Measurements from ENCODE around the gene CSNK2A2.

Gene CSNK2A2

GRCh38 chr16:58116081-58116480 is 81.8 kb downstream of the CSNK2A2 start:
- no peaks in the 10 kb centered on the region for H3K9me3 ChIP-seq
- no peak overlapping the region for H3K27ac ChIP-seq
- no peaks in the 10 kb centered on the region for H3K27me3 ChIP-seq
- H3K4me3 ChIP-seq (ENCODE audit: low read depth in 1 of 2, low read length in 1 of 2) = no peak overlapping the region
- H3K4me1 ChIP-seq (ENCODE audit: control insufficient read depth in 1 of 2, insufficient read depth in 1 of 2, low read depth in 1 of 2, low read length in 1 of 2) = peaks cover 2 to 6% of the 10 kb centered on the region in 2 experiments
- TF ChIP-seq CTCF (IDR thresholded peaks at IDR 0.05) = no peak
- H3K36me3 ChIP-seq = peaks cover 43% of the 10 kb centered on the region

DNA sequence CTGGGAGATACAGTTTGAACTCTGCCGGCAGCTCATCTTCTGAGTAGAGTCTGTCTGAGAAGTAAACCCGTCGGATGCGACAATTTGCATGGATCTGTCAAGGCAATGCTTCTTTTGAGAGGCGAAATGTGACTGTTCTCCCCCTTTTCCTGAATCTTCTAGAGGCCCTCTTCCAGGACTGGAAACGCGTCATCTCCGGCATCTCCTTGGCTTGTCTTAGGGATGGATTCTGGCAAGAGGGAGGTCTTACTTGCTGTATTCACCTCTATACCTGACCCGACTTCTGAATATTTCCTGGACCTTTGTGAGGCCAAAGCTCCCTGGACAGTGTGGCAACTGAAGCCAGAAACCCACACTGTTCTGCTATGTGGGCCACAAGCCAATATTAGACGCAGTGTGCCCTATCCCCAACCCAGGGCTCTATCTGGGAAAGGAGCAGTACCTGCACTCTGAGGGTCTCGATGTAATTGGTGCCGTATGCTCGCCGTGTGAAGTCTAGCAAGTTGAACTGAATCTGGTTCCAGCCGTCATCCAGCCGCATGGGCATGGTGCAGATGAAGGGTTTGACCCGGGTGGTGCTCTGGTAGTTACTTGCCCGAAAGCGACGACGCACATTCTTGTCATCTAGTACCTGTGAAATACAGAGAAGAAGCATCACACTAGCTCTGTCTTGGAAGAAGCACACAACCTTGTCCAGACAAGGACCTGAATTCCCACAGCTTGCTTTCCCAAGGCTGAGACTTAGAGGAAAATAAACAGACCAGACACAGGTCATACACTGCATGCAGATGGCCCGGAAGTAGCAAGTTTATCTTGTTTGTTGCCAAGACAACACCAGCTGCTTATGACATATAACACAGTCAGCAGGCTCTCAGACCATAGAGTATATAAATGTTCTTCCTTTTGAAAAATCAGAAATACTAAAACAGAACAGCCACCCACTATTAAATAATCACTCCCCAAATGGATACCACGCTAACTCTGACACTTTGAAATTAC is 82.8 kb downstream of the CSNK2A2 start:
- no peak for TF ChIP-seq CTCF (IDR thresholded peaks at IDR 0.05)
- H3K27me3 ChIP-seq = no peaks in the 10 kb centered on the region
- peaks cover 43% of the 10 kb centered on the region for H3K36me3 ChIP-seq
- no peaks in the 10 kb centered on the region for H3K9me3 ChIP-seq
- no peak overlapping the region for H3K27ac ChIP-seq
- H3K4me1 ChIP-seq (ENCODE audit: control insufficient read depth in 1 of 2, insufficient read depth in 1 of 2, low read depth in 1 of 2, low read length in 1 of 2) = peaks cover 9 to 14% of the 10 kb centered on the region in 2 experiments
- no peak overlapping the region for H3K4me3 ChIP-seq (ENCODE audit: low read depth in 1 of 2, low read length in 1 of 2)

GRCh38 chr16:58111302-58111627 is 86.6 kb downstream of the CSNK2A2 start:
- no peak overlapping the region for H3K4me3 ChIP-seq (ENCODE audit: low read depth in 1 of 2, low read length in 1 of 2)
- peaks cover 37% of the 10 kb centered on the region for H3K36me3 ChIP-seq
- no peaks in the 10 kb centered on the region for H3K9me3 ChIP-seq
- no peaks in the 10 kb centered on the region for H3K27me3 ChIP-seq
- H3K4me1 ChIP-seq (ENCODE audit: control insufficient read depth in 1 of 2, insufficient read depth in 1 of 2, low read depth in 1 of 2, low read length in 1 of 2) = peaks cover 9 to 14% of the 10 kb centered on the region in 2 experiments
- H3K27ac ChIP-seq = no peak overlapping the region
- TF ChIP-seq CTCF (IDR thresholded peaks at IDR 0.05) = no peak

- TF ChIP-seq CTCF (IDR thresholded peaks at IDR 0.05) = no peak
- no peak overlapping the region for H3K27ac ChIP-seq
- peaks cover 32% of the 10 kb centered on the region for H3K36me3 ChIP-seq
- no peak overlapping the region for H3K4me3 ChIP-seq (ENCODE audit: low read depth in 1 of 2, low read length in 1 of 2)
- no peaks in the 10 kb centered on the region for H3K9me3 ChIP-seq
- H3K4me1 ChIP-seq (ENCODE audit: control insufficient read depth in 1 of 2, insufficient read depth in 1 of 2, low read depth in 1 of 2, low read length in 1 of 2) = peaks cover 10 to 14% of the 10 kb centered on the region in 2 experiments
- no peaks in the 10 kb centered on the region for H3K27me3 ChIP-seq
These were observed 87.2 kb downstream of the CSNK2A2 start for GRCh38 chr16:58110571-58111301.

DNA sequence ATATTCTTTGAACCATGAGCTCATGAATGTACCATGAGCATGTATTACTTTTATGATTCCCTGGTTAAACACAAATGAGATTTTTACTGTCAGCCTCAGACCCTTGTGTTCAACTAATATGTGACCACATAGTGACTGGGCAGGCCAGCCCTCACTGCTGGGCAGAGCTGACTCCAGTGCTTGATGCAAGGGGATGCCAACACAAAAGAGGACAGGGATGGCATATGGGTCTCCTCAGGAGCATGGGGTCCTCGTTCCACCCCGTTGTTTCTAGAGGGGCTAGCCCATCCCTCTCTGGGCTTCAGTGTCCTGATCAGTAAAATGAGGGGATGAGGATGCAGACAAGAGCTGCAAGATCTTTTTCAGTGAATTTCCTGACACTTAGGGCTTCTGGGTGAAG is 88.0 kb downstream of the CSNK2A2 start:
- Histone ChIP-seq H3K27me3 (no peaks in the 10 kb centered on the region), H3K27ac (no peak overlapping the region), H3K36me3 (peaks cover 23% of the 10 kb centered on the region), H3K4me3 (ENCODE audit: low read depth in 1 of 2, low read length in 1 of 2) (no peak overlapping the region), H3K9me3 (no peaks in the 10 kb centered on the region), H3K4me1 (ENCODE audit: control insufficient read depth in 1 of 2, insufficient read depth in 1 of 2, low read depth in 1 of 2, low read length in 1 of 2) (peaks cover 14% of the 10 kb centered on the region in 2 experiments)
- TF ChIP-seq CTCF (IDR thresholded peaks at IDR 0.05) = no peak
